Brain pericyte (primary cell): ENCODE measurements around the gene CCNQ.

Experiments used
- DNase-seq: peaks from one replicate; pipeline ENCODE4 v3.0.0-alpha.2; 2012; ENCODE audit warnings: low read depth, low spot score

CCNQ gene

GRCh38 chrX:153598541-153599191, at the start of gene CCNQ:
Gene CCNQ (minus strand): TSS chrX:153599139. CDS start chrX:153599073, 66 bp downstream.
- no peak for DNase-seq

- DNase-seq, result no peak
Measured at GRCh38 chrX:153647461-153648357, 48.8 kb upstream of the CCNQ start.

GRCh38 chrX:153646620-153647373, 47.9 kb upstream of the CCNQ start, which contains the start of gene DUSP9:
Gene DUSP9 (plus strand): TSS chrX:153647203. CDS start chrX:153647954, 751 bp downstream.
- DNase-seq, result no peak

GRCh38 chrX:153645921-153646488, 47.1 kb upstream of the CCNQ start:
- DNase-seq, result no peak

DNA sequence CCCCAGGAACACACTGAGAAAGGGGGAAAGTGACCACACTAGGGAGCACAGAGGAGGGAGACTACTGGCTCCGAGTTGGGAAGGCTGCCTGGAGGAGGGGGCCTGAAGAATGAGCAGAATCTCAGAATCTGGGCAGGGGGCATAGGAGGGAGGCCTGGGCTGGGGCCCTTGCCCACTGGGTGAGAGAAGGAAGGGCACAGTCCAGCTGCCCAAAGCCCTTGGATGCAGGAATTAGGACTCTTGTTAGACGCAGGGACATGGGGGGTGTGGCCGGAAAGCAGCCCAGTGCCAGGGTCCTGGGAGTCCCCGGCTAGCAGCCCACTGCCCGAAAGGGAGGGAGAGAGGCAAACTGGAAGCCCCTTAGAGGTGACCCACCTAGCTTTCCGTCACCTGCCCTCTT, 46.2 kb upstream of the CCNQ start:
- DNase-seq, result no peak

GRCh38 chrX:153644356-153645125, 45.6 kb upstream of the CCNQ start:
- no peak for DNase-seq

DNA sequence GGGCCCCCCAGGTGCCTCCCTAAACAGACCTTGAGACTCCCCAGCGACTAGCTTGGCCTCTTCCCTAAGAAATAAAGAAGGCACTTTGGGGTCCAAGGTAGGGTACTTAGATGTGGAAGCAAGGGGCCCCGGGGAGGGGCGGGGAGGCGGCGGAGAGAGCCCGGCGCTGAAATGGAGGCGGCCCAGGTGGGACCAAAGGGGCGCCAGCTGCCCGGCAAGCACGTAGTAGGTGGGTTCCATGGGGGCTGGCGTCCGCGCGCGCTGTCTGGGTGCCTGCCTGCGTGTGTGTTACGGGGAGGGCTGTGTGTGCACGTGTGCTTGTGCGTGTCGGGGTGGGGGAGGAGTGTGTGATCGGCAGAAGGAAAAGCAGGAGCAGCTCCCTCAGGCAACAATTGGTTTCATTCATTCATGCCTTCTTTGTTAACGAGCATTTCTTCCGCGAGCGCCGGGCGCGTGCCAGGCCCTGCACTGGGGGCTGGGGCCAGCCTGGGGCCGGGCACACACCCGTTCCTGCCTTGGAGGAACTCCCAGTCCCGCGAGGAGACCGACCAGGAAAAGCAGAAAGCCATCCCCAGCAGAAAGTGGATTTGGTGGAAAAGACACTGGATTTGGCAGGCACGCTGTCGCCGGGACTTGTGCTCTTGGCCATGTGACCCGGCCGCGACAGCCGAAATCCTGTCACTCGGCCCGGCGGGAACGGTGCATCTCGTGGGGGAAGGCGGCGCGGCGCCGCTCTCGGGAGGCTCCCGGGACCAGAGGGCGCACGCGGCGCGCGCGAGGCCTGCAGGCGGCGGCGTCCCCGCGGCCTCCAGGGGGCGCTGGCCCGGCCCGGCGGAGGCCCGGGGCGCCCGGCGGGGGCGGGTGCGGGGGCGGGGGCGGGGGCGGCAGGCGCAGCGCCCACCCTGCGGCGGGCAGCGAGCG, 44.8 kb upstream of the CCNQ start:
- no peak for DNase-seq

DNA sequence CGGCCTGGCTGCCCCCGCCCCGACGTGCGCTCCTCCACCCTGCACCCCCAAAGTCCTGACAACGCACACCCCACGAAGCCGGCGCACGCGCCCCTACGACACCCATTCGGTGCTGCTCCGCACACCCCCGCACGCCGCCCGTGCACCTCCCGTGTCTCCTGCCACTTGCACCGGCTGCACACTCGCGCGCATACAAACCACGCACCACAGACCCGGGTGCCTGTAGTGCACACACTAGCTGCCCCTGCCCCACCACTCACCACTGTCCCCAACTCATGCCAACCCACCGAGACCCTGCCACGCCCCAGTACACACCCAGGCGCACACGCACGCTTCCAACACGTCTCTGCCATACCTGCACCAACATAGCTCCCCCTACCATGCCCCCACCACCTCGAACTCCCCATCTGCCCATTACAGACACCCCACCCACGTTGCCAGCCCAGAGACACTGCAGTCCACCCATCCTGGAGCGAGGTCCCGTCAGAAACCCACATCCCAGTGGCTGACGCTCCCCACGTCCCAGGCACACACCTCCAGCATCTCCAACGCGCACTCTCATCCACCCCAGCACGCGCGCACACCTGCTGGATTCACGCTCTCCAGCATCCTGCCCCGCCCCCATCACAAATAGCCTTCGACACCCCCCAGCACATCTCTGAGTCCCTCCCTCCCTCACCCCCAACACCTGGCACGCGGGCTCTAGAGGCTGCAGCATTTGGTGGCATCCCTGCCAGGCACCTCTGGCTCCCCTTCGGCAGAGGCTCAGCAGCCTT, 43.9 kb upstream of the CCNQ start:
- no peak for DNase-seq

- DNase-seq, result no peak
Measured at GRCh38 chrX:153642051-153642654, 43.2 kb upstream of the CCNQ start.

DNA sequence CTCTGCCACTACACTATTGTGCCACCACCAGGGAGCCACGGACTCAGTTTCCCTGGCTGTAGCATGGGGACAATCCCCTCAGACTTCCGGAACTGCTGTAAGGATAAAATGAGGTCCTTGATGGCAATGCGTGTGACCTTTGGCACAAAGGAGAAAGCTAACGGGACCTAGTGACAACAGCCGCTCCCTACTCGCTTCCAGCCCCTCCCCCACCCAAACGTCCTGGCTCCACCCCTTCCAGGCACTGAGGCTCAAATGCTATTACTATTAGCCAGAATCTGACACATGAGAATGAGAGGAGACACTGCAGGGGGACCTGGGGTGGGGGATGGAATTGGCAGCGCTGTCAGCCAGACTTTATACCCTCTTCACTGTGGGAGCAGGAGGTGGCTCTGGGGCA, 42.7 kb upstream of the CCNQ start:
- DNase-seq, result no peak

DNA sequence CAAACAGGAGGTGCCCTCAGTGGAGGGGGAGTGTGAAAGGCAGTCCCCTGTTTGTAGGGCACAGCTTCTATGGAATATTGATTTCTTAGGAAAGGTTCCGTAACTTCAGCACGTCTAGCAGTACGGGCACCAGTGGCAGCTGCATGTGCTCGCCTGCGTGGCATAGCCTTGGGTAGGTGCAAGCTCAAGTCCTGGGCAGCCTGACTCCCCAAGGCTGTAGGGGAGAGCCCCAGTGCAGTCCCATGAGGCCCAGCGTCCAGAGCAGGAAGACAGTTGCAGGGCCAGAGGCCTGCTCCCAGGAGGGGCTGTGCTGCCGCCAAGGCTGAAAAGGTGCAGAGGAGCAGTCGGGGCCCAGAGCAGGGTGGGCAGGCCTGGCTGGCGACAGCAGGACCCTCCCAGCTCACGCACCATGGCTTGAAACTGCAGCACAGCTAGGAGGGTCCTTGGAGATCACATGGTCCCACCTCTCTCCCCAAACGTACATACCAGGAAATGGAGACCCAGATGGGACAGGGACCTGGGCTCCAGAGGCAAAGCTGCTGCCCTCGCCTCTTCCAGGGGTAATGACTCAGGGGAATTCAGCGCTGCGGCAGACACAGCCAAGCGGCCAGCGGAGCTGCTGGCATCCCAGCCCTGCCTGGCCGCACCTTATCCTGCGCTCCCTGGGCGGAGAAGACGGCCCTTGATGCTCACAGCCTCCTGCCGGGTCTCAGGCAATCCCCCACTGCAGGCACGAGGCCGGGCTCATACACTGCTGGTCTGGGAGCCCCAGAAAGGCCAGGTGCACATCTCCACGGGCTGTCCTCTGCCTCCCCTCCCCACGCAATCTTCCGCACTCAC, 42.0 kb upstream of the CCNQ start:
- no peak for DNase-seq

- DNase-seq, result no peak
Measured at GRCh38 chrX:153640045-153640686, 41.2 kb upstream of the CCNQ start.

- DNase-seq, result no peak
Measured at GRCh38 chrX:153639177-153640044, 40.5 kb upstream of the CCNQ start.

DNA sequence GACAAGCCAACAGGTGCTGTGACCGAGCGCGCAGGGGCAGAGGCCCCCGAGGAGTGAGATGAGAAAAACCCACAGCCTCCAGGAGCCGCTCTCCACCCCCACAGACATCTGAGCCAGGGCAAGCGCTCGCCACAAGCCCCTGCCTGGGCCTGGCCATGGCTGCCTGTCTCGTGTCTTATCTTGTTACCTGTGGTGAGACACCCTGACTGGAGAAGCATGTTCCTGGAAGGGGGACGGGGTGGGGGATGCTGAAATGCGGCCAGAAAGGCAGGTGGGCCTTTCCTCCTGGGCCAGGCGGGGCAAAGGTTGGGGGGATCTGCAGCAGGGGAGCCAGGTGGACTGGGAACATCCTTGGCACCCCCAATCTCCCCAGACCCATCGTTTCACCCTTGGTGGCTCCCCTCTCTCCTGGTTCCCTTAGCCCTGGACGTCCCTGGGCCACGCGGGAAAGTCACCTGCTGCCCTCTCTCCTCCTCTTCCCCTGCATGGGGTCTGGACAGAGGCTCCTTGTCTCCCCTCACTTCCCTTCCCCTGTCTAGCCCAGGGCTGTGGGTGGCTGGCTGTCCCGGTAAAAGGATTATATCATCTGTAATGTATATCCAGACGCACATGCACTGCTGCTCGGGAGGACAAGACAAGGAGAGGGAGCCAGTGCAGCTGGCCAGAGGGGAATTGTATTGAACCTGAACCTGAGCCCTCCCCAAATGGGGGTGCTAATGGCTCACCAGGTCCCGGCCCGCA, 39.7 kb upstream of the CCNQ start:
- no peak for DNase-seq

DNA sequence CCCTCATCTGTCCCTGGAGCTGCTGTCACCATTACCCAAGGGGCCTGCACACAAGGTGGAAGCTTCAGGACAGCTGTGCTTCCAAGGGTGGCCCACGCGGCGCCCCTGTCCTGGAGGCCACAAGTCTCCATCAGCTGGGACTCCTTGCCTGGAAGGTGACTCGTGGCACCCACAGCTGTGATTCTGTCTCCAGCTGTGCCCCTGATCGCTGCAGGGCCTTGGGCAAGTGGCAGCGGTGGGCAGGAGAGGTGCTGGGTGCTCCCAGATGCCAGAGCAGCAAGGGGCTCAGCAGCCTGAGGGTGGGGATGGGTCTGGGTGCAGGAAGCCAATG, 39.1 kb upstream of the CCNQ start:
- no peak for DNase-seq
